GM12875 (cell line): ENCODE results near the gene BSG.
"Not testable (repeated sequence)": the region's sequence is repeated elsewhere in the genome, so short reads cannot be mapped to it uniquely, and the experiment has no call there.

Source experiments
- H3K4me3 ChIP-seq: one replicate; pipeline ENCODE4 v1.5.1; 2011; ENCODE audit warnings: low read depth, low read length, control low read depth
- TF ChIP-seq, protein P1 (sequence below): IDR thresholded peaks from 2 replicates; pipeline ENCODE4 v1.5.1; 2011; ENCODE audit warnings: low read depth, mild to moderate bottlenecking, control low read depth, inconsistent platforms, low read length, moderate library complexity, borderline replicate concordance; ENCODE audit not compliant: insufficient read depth

The BSG gene

DNA sequence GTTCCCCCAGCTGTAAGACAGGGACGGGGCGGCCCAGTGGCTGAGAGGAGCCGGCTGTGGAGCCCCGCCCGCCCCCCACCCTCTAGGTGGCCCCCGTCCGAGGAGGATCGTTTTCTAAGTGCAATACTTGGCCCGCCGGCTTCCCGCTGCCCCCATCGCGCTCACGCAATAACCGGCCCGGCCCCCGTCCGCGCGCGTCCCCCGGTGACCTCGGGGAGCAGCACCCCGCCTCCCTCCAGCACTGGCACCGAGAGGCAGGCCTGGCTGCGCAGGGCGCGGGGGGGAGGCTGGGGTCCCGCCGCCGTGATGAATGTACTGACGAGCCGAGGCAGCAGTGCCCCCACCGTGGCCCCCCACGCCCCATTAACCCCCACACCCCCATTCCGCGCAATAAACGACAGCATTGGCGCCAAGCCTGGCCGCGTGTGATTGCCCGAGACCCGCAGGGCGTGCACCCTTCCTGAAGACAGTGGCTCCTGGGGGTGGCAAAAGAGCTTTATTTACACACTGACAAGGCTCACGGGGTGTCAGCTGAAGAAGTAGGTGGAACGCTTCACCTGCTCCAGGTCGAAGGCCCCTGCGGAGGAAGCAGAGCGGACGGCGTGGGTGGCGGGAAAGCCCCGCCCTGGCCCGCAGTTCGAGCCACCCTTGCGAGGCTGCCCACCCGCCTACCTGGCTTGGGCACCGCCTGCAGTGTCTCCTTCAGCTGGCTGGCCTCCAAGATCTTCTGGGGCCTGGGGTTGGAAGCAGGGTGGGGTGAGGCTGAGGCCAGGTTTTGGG, 44.5 kb downstream of the BSG start:
- no peak overlapping the region for H3K4me3 ChIP-seq
- TF ChIP-seq, protein P1, sequence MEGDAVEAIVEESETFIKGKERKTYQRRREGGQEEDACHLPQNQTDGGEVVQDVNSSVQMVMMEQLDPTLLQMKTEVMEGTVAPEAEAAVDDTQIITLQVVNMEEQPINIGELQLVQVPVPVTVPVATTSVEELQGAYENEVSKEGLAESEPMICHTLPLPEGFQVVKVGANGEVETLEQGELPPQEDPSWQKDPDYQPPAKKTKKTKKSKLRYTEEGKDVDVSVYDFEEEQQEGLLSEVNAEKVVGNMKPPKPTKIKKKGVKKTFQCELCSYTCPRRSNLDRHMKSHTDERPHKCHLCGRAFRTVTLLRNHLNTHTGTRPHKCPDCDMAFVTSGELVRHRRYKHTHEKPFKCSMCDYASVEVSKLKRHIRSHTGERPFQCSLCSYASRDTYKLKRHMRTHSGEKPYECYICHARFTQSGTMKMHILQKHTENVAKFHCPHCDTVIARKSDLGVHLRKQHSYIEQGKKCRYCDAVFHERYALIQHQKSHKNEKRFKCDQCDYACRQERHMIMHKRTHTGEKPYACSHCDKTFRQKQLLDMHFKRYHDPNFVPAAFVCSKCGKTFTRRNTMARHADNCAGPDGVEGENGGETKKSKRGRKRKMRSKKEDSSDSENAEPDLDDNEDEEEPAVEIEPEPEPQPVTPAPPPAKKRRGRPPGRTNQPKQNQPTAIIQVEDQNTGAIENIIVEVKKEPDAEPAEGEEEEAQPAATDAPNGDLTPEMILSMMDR: no peak

DNA sequence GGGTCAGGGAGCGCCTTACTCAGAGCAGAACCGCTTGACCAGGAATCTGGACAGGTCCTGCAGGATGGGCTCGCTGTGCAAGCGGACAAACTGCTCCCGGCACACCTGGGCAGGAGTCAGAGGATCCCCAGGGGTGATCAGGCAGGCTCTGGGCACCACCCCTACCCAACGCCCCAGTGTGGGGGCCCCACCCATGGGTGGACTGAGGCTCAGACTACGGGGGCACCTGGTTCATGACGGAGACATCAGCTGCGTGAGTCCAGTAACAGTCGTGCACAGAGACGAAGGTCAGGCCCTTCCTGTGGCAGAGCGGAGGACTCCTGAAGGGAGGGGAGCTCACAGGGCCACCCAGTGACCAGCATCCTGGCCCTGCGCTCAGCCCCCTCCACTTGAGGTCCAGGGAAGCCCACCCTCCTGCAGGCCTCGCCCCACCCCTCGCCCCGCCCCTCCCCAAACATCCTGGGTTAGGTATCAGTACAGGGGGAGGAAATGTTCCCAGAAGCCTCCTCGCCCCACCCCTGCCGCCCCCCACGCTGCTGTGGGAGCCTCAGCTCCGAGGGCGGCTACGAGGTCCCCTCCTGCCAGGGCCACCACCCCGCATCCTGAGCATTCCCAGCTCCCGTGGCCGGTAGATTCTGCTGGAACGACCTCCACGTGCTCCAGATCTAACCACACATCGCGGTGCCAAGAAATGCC, 45.3 kb downstream of the BSG start:
- TF ChIP-seq, protein P1: no peak
- no peak overlapping the region for H3K4me3 ChIP-seq

DNA sequence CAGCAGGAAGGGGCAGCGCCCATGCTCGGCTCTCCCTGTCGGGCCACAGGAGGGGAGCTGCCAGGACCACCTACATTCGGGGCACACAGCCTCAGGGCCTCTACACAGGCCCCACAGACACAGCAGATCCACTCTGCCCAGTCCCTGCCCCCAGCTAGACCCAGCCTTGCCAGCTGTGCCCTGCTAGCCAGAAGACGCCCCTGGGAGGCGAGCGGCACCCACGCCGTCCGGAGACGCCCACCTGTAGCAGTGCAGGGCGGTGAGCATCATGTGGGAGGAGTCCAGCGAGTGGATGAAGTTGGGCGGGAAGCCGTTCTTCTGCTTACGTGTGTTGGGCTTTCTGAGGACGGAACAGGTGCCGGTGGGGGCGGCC, 45.8 kb downstream of the BSG start:
- H3K4me3 ChIP-seq: no peak overlapping the region
- TF ChIP-seq, protein P1: no peak

DNA sequence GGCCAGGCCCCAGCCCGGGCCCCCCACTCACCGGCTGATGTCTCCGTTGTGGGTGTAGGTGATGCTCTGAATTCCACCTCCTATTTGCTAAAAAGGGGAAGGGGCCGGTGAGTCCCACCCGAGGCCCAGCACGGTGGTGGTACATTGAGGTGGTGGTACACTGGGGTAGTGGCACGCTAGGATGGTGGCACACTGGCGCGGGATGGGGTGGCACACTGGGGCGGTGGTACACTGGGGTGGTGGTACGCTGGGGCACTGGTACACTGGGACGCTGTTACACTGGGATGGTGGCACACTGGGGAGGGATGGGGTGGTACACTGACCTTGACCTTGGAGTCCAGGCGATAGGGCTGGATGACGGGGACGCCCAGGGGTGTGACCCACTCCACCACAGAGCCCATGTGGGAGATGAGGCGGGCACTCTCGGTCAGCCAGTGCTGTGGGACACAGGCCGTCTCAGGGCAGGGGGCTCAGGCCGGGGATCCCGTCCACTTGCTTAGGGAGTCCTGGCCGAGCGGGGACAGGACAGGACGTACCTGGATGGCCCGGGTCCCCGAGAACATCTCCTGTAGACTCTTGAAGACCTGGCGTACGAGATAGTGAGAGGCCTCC, 46.4 kb downstream of the BSG start:
- TF ChIP-seq, protein P1: no peak
- H3K4me3 ChIP-seq: no peak overlapping the region

DNA sequence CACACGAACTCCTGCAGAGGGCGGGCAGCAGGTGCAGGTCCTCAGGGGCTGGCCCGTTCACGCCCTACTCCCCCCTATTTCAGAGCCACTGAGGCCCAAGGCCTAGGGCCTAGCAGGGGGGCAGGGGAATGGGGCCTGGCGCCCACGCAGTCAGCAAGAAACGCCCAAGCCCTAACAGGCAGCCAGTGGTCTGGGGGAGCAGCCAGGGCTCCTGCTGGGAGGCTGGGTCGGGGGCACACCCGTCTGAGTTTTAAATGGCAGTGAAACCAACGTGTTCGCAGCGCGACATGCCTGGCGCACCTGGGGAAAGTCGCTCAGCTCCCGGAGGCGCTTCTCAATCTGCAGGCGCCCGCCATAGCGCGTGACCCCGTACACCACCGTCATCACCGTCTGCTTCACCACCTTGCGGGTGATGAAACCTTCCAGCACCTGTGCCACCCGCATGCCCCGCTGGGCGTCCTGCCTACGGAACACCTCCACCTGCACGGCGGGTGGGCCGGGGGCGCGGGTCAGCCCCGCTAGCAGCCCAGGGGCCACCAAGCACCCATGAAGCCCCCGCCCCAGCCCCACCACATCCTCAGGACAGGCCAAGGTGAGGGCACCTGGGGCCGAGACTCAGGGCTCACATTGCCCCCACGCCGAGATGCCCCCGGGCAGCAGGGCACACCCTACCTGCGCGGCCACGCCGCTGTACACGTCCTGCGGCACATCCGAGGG, 47.0 kb downstream of the BSG start:
- TF ChIP-seq, protein P1: no peak
- no peak overlapping the region for H3K4me3 ChIP-seq

DNA sequence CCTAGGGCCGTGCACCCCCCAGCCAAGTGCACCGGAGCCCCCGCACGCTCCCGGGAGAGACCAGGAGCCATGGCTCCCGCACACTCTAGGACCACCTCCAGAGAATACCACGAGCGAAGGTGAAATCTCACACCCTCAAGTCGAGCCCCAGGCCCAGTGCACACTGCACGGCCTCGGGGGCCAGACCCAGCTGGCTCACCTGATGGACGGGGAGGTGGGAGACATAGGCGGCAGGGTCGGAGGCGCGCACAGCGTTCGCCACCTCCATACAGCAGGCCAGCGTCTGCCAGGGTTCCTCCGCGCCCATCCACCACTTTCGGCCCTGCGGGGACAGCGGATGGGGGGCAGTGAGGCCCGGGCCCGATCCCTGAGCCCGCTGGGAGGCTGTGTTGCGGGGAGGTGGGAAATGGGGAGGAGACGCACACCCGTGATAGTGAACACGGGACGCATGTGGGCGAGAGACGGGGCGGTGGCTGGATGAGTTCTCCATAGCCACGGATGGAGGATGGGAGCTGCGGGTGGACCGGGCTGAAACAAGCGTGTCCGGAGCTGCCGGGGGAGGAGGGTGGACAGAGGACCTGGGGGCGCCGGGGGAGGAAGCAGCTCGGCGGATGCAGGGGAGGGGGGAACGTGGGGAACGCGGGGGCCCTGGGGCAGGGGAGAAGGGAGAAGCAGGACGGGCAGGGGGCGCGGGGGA, 47.9 kb downstream of the BSG start:
- TF ChIP-seq, protein P1: no peak
- H3K4me3 ChIP-seq: no peak overlapping the region

DNA sequence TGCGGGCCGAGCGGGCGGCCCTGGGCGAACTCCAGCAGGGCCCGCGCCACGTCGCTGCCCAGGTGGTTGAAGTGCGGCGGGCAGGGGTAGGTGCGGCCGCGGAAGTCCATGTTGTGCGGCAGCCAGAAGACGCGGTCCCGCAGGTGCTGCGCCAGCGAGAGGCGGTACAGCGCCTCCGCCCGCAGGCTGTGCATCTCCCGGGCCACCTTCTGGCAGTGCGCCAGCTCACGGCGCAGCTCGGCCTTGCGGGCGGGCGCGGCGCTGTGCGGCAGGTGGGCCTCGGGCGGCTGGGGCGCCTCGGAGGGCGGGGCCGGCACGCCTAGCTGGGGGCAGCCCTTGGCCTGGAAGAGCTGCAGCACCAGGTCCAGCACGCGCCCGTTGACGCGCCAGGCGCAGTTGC, 48.8 kb downstream of the BSG start:
- not testable (repeated sequence) for H3K4me3 ChIP-seq
